ENCODE measurements around the gene INTS2.

INTS2 gene

DNA sequence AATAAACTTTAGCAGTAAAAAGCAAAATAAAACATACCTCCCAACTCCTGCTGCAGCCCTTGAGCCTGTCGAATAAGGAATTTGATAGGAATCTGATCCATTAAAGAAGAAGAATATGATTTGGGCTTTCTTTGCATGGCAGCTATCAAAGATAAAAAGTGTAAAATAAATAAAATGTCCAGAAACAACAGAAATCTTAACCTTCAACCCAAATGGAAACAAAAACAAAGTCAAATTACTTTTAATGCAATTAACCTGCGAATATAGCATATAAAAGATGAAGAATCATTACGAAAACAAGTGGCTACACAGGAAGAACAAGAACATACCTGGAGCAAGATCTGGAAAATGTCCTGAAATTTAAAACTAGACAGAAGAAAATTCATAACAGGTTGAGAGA is 42.9 kb downstream of the INTS2 start:
- TF ChIP-seq CTCF (conservative IDR thresholded peaks at IDR 0.05; ENCODE audit: low read depth, low read length), result no peak

DNA sequence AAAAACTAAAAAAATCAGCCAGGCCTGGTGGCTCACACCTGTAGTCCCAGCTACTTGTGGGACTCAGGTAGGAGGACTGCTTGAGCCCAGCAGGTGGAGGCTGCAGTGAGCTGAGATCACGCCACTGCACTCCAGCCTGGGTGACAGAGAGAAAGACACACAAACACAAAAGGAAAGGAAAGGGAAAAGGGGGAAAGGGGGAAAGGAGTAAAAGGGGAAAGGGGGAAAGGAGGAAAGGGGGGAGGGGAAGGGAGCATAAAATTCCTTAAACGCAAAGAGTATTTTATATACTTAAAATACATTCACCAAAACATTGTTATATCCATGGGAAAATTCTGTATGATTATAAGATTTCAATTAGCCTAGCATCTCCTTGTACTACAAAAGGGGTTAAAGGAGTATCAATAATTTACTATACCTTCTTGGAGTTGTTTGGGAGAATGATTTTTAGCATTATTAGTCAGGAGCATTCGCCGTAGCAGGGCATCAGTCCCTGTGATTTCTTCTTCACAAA is 47.1 kb downstream of the INTS2 start:
- no peak for DNase-seq (ENCODE audit: low read depth)
- no peak overlapping the region for H3K4me3 ChIP-seq (ENCODE audit: low read length)
- TF ChIP-seq CTCF (conservative IDR thresholded peaks at IDR 0.05; ENCODE audit: low read depth, low read length), result no peak

More for the DNA sequence above, 42.9 kb downstream of the INTS2 start:
- no peak for DNase-seq (ENCODE audit: low read depth)
- H3K4me3 ChIP-seq (ENCODE audit: low read length), result no peak overlapping the region

DNA sequence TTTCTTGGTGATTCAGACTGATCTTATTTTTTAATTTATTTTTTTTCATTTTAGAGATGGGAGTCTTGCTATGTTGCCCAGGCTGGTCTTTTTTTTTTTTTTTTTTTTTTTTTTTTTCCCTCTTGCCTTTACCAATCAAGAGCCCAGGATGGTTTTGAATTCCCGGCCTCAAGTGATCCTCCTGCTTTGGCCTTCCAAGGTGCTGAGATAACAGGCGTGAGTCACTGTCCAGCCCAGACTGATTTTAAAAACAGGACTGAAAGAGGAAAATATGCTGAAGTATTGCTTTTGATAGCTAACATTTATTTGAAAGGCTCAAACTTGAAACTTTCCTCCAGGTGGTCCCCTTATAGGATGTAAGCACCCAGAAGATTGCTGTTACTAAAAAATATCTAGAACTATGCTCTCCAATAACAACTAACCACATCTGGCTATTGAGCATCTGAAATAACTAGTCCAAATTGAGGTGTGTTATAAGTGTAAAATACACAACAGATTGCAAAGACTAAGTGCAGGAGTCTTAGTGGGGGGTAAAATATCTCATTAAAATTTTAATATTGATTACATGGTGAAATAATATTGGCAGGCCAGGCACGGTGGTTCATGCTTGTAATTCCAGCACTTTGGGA is 48.7 kb downstream of the INTS2 start:
- no peak overlapping the region for H3K4me3 ChIP-seq (ENCODE audit: low read length)
- no peak for TF ChIP-seq CTCF (conservative IDR thresholded peaks at IDR 0.05; ENCODE audit: low read depth, low read length)
- DNase-seq (ENCODE audit: low read depth), result no peak

DNA sequence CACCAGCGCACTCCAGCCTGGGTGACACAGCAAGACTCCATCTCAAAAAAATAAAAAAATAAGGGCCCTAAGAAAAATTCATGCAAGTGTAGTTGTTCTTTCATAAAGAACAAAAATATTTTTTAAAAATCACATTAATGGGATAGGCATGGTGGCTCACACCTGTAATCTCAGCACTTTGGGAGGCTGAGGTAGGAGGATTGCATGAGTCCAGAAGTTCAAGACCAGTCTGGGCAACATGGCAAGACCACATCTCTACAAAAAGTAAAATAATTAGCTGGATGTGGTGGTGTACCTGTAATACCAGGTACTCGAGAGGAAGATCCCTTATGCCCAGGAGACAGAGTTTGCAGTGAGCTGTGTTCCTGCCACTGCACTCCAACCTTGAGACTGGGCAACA is 49.3 kb downstream of the INTS2 start:
- H3K4me3 ChIP-seq (ENCODE audit: low read length), result no peak overlapping the region
- no peak for DNase-seq (ENCODE audit: low read depth)
- TF ChIP-seq CTCF (conservative IDR thresholded peaks at IDR 0.05; ENCODE audit: low read depth, low read length), result no peak

- no peak for DNase-seq (ENCODE audit: low read depth)
- no peak overlapping the region for H3K4me3 ChIP-seq (ENCODE audit: low read length)
- no peak for TF ChIP-seq CTCF (conservative IDR thresholded peaks at IDR 0.05; ENCODE audit: low read depth, low read length)
Measured at GRCh38 chr17:61877837-61878236, 49.9 kb downstream of the INTS2 start.

DNA sequence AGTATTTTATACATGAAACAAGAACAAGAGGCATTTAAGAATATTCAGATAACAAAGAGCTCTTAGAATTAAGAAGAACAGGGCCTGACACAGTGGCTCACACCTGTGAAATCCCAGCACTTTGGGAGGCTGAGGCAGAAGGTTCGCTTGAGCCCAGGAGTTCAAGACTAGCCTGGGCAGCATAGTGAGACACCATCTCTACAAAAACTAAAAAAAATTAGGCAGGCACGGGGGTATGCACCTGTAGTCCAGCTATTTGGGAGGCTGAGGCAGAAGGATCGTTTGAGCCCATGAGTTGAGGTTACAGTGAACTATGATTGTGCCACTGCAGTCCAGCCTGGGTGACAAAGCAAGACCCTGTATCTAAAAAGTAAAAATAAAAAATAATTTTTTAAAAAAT is 52.0 kb downstream of the INTS2 start:
- H3K4me3 ChIP-seq (ENCODE audit: low read length), result no peak overlapping the region
- no peak for TF ChIP-seq CTCF (conservative IDR thresholded peaks at IDR 0.05; ENCODE audit: low read depth, low read length)
- no peak for DNase-seq (ENCODE audit: low read depth)

- H3K4me3 ChIP-seq (ENCODE audit: low read length), result no peak overlapping the region
- TF ChIP-seq CTCF (conservative IDR thresholded peaks at IDR 0.05; ENCODE audit: low read depth, low read length), result no peak
- DNase-seq (ENCODE audit: low read depth), result no peak
Measured at GRCh38 chr17:61875285-61875684, 52.5 kb downstream of the INTS2 start.

All from retinal pigment epithelial cell (primary cell).